Spleen (tissue), 11 donors: ENCODE data around the gene MOB1B. TPM values are rescaled to one million over a fixed set of nuclear protein-coding genes. Genes with fewer than 3 reads are reported as not detected.

Experiments used
- DNase-seq: peaks from one replicate; pipeline ENCODE4 v3.0.0-alpha.2; 2020
- H3K27ac ChIP-seq, 8 donors: fragments of 200-600 bp; sonication (generic) in 7 of 8; 1 replicate in 4 of 8; 2 replicates in 4 of 8; pipeline versions ENCODE4 v1.5.0 to v1.8.0; 2016 to 2021; ENCODE audit warnings: inconsistent platforms in 4 of 8, mild to moderate bottlenecking in 4 of 8, moderate library complexity in 1 of 8
- H3K27me3 ChIP-seq, 7 donors: fragments of 200-600 bp; sonication (generic) in 6 of 7; replicated peaks in 1 of 7; 1 replicate in 4 of 7; 2 replicates in 3 of 7; pipeline versions ENCODE4 v1.5.0 to v1.8.0; 2016 to 2021; ENCODE audit warnings: inconsistent platforms in 3 of 7, mild to moderate bottlenecking in 1 of 7
- H3K36me3 ChIP-seq, 6 donors: fragments of 200-600 bp; sonication (generic) in 5 of 6; 1 replicate in 4 of 6; 2 replicates in 2 of 6; pipeline versions ENCODE4 v1.5.0 to v1.8.0; 2016 to 2021; ENCODE audit warnings: inconsistent platforms in 2 of 6
- H3K4me1 ChIP-seq, 6 donors: fragments of 200-600 bp; sonication (generic) in 5 of 6; 1 replicate in 3 of 6; 2 replicates in 3 of 6; pipeline versions ENCODE4 v1.5.0 to v1.8.0; 2016 to 2021; ENCODE audit warnings: inconsistent platforms in 3 of 6
- H3K4me3 ChIP-seq, 8 donors: fragments of 200-600 bp; sonication (generic) in 7 of 8; 1 replicate in 4 of 8; 2 replicates in 4 of 8; pipeline versions ENCODE4 v1.5.0 to v1.8.0; 2016 to 2021; ENCODE audit warnings: inconsistent platforms in 4 of 8, mild to moderate bottlenecking in 4 of 8, moderate library complexity in 2 of 8
- H3K9me3 ChIP-seq, 8 donors: fragments of 200-600 bp; sonication (generic) in 7 of 8; 1 replicate in 4 of 8; 2 replicates in 4 of 8; pipeline versions ENCODE4 v1.5.0 to v1.8.0; 2016 to 2021; ENCODE audit warnings: inconsistent platforms in 4 of 8
- POLR2A ChIP-seq, 3 donors: fragments of 450-650 bp; IDR thresholded peaks; one replicate each; pipeline ENCODE4 v1.5.1; 2017; ENCODE audit warnings: antibody characterized with exemption in 3 of 3, mild to moderate bottlenecking in 1 of 3
- POLR2AphosphoS5 ChIP-seq, 3 donors: sonication (generic); formaldehyde crosslinking; IDR thresholded peaks; one replicate each; pipeline ENCODE4 v1.5.1; 2017; ENCODE audit warnings: antibody characterized with exemption in 3 of 3
- WGBS, 5 donors: extraction: QIAGEN DNeasy Blood & Tissue Kit in 3 of 5; methylation state at CpG; one replicate each; pipeline versions ENCODE4 v1.1.5 to v1.1.7; 2013 to 2018; 5-methylcytosine and 5-hydroxymethylcytosine counted together
- intact Hi-C: fragments of 100-400 bp; cut with DNase I; formaldehyde crosslinking; loops from one replicate; pipeline ENCODE4 v1.15.0; 2023; ENCODE audit warnings: low total_unique reads
- polyA plus RNA-seq, 3 donors: library from polyadenylated mRNA; stranded (reverse); fragments of 200-250 nt; gene quantifications; one replicate each; pipeline ENCODE4 v1.2.1, GENCODE V29; 2013
- total RNA-seq, 7 donors: library from RNA; depleted of rRNA in 3 of 7; stranded (reverse); fragments of >200 nt in 3 of 7; fragmentation: NEBNext Ultra II Directional in 4 of 7; extraction: Animal tissue kit (Norgen Biotek cat#: 25700) in 4 of 7; gene quantifications; one replicate each; pipeline versions ENCODE4 v1.1.0 to v1.2.1, GENCODE V29; 2016 to 2021
- TF ChIP-seq, protein P1 (sequence below), 11 experiments: fragments of 200-600 bp in 7 of 11; fragments of 450-650 bp in 4 of 11; sonication (generic) in 4 of 11; IDR thresholded peaks in 8 of 11; conservative IDR thresholded peaks in 3 of 11; 1 replicate in 7 of 11; 2 replicates in 4 of 11; pipeline versions ENCODE4 v1.4.0 to v1.8.0; 2016 to 2021; ENCODE audit warnings: antibody characterized with exemption in 11 of 11, inconsistent platforms in 4 of 11, mild to moderate bottlenecking in 1 of 11
- donor health status: healthy with polysubstance abuse.
- donor health status: DM: no; HTN: no; CAD: no; lungs with moderate emphysema.
- donor health status: DM: no; HTN: no; CAD: no.
- donor health status: Bipolar disorder and iron deficiency.
- donor health status: healthy.
- donor health status: DM: no; HTN: no; CAD: no.
- donor health status: DM: yes; HTN: yes; CAD: no.

The MOB1B gene
- total and polyA plus RNA-seq, 10 donors = 3.5 to 29.6 (median 22.7) TPM

DNA sequence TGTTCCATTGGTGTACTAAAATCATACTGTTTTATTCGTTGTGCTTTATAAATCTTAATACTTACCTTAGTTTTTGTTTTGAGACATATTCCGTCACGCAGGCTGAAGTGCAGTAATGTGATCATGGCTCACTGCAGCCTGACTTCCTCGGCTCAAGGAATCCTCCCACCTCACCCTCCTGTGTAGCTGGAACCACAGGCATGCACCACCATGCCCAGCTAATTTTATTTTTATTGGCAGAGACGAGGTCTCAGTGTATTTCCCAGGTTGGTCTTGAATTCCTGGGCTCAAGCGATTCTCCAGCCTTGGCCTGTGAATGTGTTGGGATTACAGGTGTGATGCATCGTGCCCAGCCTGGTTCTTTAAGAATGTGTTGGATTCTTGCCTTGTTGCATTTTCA, 66.9 kb downstream of the MOB1B start:
- Histone ChIP-seq H3K27ac (no peak overlapping the region), H3K9me3 (no peaks in the 10 kb centered on the region), H3K4me1 (peaks cover 0 to 6% (median 0%) of the 10 kb centered on the region in 6 donors), H3K36me3 (peaks cover 0 to 45% (median 0%) of the 10 kb centered on the region in 6 donors), H3K4me3 (no peak overlapping the region), H3K27me3 (no peaks in the 10 kb centered on the region)
- no peak for DNase-seq
- 84 to 93% (median 87%) methylated on average over 7 of the region's 7 CpGs for WGBS, 5 donors
- intact Hi-C loops = no loop called here
- TF ChIP-seq, protein P1, sequence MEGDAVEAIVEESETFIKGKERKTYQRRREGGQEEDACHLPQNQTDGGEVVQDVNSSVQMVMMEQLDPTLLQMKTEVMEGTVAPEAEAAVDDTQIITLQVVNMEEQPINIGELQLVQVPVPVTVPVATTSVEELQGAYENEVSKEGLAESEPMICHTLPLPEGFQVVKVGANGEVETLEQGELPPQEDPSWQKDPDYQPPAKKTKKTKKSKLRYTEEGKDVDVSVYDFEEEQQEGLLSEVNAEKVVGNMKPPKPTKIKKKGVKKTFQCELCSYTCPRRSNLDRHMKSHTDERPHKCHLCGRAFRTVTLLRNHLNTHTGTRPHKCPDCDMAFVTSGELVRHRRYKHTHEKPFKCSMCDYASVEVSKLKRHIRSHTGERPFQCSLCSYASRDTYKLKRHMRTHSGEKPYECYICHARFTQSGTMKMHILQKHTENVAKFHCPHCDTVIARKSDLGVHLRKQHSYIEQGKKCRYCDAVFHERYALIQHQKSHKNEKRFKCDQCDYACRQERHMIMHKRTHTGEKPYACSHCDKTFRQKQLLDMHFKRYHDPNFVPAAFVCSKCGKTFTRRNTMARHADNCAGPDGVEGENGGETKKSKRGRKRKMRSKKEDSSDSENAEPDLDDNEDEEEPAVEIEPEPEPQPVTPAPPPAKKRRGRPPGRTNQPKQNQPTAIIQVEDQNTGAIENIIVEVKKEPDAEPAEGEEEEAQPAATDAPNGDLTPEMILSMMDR (IDR thresholded peaks at IDR 0.05 in 8 of 11, conservative IDR thresholded peaks at IDR 0.05 in 3 of 11) = no peak
- TF ChIP-seq POLR2A (IDR thresholded peaks at IDR 0.05) (no peak), POLR2AphosphoS5 (IDR thresholded peaks at IDR 0.05) (no peak)

DNA sequence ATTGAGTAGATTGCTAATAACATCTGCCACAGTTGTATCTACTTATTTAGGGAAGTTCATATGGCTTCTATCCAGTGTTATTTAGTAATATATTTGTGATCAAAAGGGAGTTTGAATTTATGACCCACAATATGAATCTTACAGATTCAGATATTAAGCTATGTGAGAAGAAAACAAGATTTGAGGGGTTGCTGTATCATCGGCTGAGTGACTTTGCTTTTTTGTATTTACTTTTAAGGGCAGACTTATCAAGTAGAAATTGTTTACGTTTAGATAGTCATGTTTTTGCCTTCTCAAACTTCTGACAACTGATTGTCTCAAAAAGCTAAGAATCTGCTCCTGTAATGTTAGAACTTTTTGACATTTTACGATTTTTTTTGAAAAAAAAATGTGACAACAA, 74.1 kb downstream of the MOB1B start:
- H3K4me1 ChIP-seq = peaks cover 0 to 17% (median 9%) of the 10 kb centered on the region in 6 donors
- peaks cover 0 to 40% (median 7%) of the 10 kb centered on the region in 6 donors for H3K36me3 ChIP-seq
- H3K27ac ChIP-seq = no peak overlapping the region
- no peak for DNase-seq
- TF ChIP-seq POLR2AphosphoS5 (IDR thresholded peaks at IDR 0.05) (no peak), POLR2A (IDR thresholded peaks at IDR 0.05) (no peak)
- TF ChIP-seq, protein P1 (IDR thresholded peaks at IDR 0.05 in 8 of 11, conservative IDR thresholded peaks at IDR 0.05 in 3 of 11) = no peak
- intact Hi-C loops = no loop called here
- H3K27me3 ChIP-seq = no peaks in the 10 kb centered on the region
- H3K9me3 ChIP-seq = no peaks in the 10 kb centered on the region
- no peak overlapping the region for H3K4me3 ChIP-seq
- 88 to 92% (median 91%) methylated on average over 3 of the region's 3 CpGs for WGBS, 5 donors

DNA sequence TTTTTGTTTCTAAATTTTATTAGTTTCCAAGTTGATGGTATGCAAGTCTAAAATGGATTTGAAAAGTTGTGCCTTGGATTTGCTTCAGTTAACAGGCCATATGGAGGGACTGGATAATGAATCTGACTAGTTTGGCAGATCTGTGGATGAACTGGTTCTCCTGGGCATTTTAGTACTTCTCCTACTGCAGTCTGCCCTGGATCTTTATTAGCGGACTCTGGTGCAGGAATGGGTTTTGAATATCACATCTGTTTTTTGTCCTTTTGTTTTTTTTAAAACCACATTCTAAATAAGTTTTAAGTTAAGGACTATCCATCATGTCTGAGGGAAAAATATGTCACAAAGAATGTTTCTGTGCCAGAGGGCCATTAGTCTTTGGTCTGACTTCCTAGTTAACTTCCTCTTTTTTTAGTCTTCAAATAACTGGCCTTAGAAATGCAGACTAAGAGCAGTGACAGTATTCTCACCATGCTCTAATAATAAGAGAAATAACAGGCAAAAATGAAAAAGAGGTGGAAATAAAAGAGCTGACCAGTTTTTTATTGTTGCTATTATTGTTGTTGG, 77.4 kb downstream of the MOB1B start:
- intact Hi-C loops = loop anchor here (10.0 kb wide), 1 partner anchor 55 kb away; no protein-coding TSS in a partner anchor
- peaks cover 0 to 23% (median 8%) of the 10 kb centered on the region in 6 donors for H3K36me3 ChIP-seq

GRCh38 chr4:70980196-70980595, 78.0 kb downstream of the MOB1B start:
- Histone ChIP-seq H3K4me1 (peaks cover 0 to 17% (median 9%) of the 10 kb centered on the region in 6 donors), H3K4me3 (no peak overlapping the region), H3K27me3 (no peaks in the 10 kb centered on the region), H3K9me3 (no peaks in the 10 kb centered on the region), H3K27ac (peak overlapping the region in 4 of 8 donors; percentile 9 to 39 (median 30)), H3K36me3 (peaks cover 0 to 18% (median 8%) of the 10 kb centered on the region in 6 donors)
- no peak for TF ChIP-seq POLR2AphosphoS5 (IDR thresholded peaks at IDR 0.05)
- intact Hi-C loops = loop anchor here (10.0 kb wide), 1 partner anchor 55 kb away; no protein-coding TSS in a partner anchor
- no peak for DNase-seq

More for the DNA sequence above, 77.4 kb downstream of the MOB1B start:
- H3K27me3 ChIP-seq = no peaks in the 10 kb centered on the region
- H3K27ac ChIP-seq = peak overlapping the region in 5 of 8 donors; percentile 16 to 54 (median 37)
- 30 to 44% (median 42%) methylated on average over 1 of the region's 1 CpG for WGBS, 5 donors
- H3K4me1 ChIP-seq = peaks cover 0 to 17% (median 9%) of the 10 kb centered on the region in 6 donors
- TF ChIP-seq POLR2AphosphoS5 (IDR thresholded peaks at IDR 0.05) (no peak), POLR2A (IDR thresholded peaks at IDR 0.05) (no peak)
- TF ChIP-seq, protein P1 (IDR thresholded peaks at IDR 0.05 in 8 of 11, conservative IDR thresholded peaks at IDR 0.05 in 3 of 11) = no peak
- H3K9me3 ChIP-seq = no peaks in the 10 kb centered on the region
- no peak overlapping the region for H3K4me3 ChIP-seq
- no peak for DNase-seq
